ENCODE results near the gene MINDY2.

- TF ChIP-seq SP1 (CRISPR knock-in tag; IDR thresholded peaks at IDR 0.05) (no peak), POLR2G (IDR thresholded peaks at IDR 0.05; ENCODE audit: low read depth, low read length) (no peak), KDM1A (IDR thresholded peaks at IDR 0.05) (no peak), IRF9 (tag; IDR thresholded peaks at IDR 0.05) (no peak), JUNB (CRISPR knock-in tag; conservative IDR thresholded peaks at IDR 0.05) (no peak), CHD2 (IDR thresholded peaks at IDR 0.05; ENCODE audit: low read depth, low read length) (no peak), CTCF (IDR thresholded peaks at IDR 0.05 in 2 of 3, conservative IDR thresholded peaks at IDR 0.05 in 1 of 3; ENCODE audit: insufficient read depth in 2 of 3, low read depth in 1 of 3, low read length in 3 of 3) (no peak), NCOA6 (IDR thresholded peaks at IDR 0.05) (no peak), ZNF280B (CRISPR knock-in tag; IDR thresholded peaks at IDR 0.05) (no peak), YBX1 (IDR thresholded peaks at IDR 0.05) (no peak), HDAC2 (IDR thresholded peaks at IDR 0.05) (no peak), MTA3 (IDR thresholded peaks at IDR 0.05; ENCODE audit: borderline replicate concordance) (no peak), POLR2A (conservative IDR thresholded peaks at IDR 0.05) (no peak)
Observed at GRCh38 chr15:58862326-58862725, 91.2 kb downstream of the MINDY2 start.

All from K562 (cell line).